Activated T-cell treated with anti-CD3 and anti-CD28 coated beads, Interleukin-2, amount 50 U/mL, for 24 hours (primary cell): ENCODE measurements around the gene DPYD.

Experiments
- DNase-seq: peaks from one replicate; pipeline ENCODE4 v3.0.0-alpha.2; 2020
- H3K27ac Mint-ChIP-seq: 2 replicates; pipeline ENCODE4 v1.8.0; 2020; ENCODE audit warnings: mild to moderate bottlenecking, mixed read lengths
- H3K27me3 Mint-ChIP-seq: 2 replicates; pipeline ENCODE4 v1.8.0; 2020; ENCODE audit warnings: mixed read lengths
- H3K36me3 Mint-ChIP-seq: 2 replicates; pipeline ENCODE4 v1.8.0; 2020; ENCODE audit warnings: low read depth, mixed read lengths
- H3K4me1 Mint-ChIP-seq: 2 replicates; pipeline ENCODE4 v1.8.0; 2020; ENCODE audit warnings: low read depth, mixed read lengths
- H3K4me3 Mint-ChIP-seq: 2 replicates; pipeline ENCODE4 v1.8.0; 2020; ENCODE audit warnings: mild to moderate bottlenecking, moderate library complexity, mixed read lengths
- H3K9me3 Mint-ChIP-seq: 2 replicates; pipeline ENCODE4 v1.8.0; 2020; ENCODE audit warnings: mixed read lengths

Gene DPYD

GRCh38 chr1:97164276-97164639, 756.6 kb downstream of the DPYD start:
- peaks cover 22% of the 10 kb centered on the region for H3K36me3 Mint-ChIP-seq
- H3K27ac Mint-ChIP-seq = no peak overlapping the region

GRCh38 chr1:97163591-97164275, 757.1 kb downstream of the DPYD start:
- H3K4me3 Mint-ChIP-seq = no peak overlapping the region
- no peaks in the 10 kb centered on the region for H3K4me1 Mint-ChIP-seq
- peaks cover 26% of the 10 kb centered on the region for H3K36me3 Mint-ChIP-seq
- no peak for DNase-seq
- H3K9me3 Mint-ChIP-seq = peaks cover 22% of the 10 kb centered on the region
- no peaks in the 10 kb centered on the region for H3K27me3 Mint-ChIP-seq
- H3K27ac Mint-ChIP-seq = no peak overlapping the region

More at GRCh38 chr1:97164276-97164639, 756.6 kb downstream of the DPYD start:
- Mint-ChIP-seq H3K4me3 (no peak overlapping the region), H3K4me1 (no peaks in the 10 kb centered on the region), H3K27me3 (no peaks in the 10 kb centered on the region), H3K9me3 (peaks cover 22% of the 10 kb centered on the region)
- DNase-seq = no peak

DNA sequence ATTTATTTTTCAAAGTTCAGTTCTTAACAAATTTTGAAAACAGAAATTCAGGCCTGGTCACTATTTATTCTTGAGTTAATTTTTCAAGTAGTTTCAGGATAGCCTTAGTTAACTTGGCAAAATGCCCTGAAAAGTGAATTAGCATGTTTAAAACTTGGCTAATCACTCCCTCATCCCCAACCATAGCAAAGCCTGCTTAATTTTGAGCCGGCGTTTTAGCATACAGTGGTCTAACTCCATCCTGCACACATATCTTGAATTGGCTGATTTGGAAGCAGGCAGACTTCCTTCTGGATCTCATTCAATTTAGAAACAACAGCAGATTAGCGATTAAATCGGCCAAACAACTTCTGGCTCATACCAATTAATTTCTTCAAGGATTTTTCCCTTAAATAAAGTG, 760.0 kb downstream of the DPYD start:
- DNase-seq = no peak
- Mint-ChIP-seq H3K4me3 (no peak overlapping the region), H3K36me3 (peaks cover 30% of the 10 kb centered on the region), H3K27ac (no peak overlapping the region), H3K4me1 (no peaks in the 10 kb centered on the region), H3K9me3 (peaks cover 23% of the 10 kb centered on the region), H3K27me3 (no peaks in the 10 kb centered on the region)

DNA sequence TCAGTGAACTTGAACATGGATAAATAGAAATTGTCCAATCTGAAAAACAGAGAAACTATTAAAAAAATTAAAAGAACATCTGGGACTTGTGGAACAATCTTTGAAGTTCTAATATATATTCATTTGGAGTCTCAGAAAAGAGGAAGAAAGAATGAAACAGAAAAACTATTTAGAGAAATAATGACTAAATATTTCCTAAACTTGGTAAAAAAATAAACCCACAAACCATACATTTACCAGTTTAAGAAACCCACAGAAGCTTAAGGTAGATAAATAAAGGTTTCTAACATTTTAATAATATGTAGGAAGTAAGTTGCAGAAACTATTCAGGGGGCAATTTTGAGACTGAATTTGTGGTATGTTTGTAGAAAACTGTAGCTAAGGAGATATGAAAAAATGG, 761.5 kb downstream of the DPYD start:
- H3K4me3 Mint-ChIP-seq = no peak overlapping the region
- peaks cover 15% of the 10 kb centered on the region for H3K9me3 Mint-ChIP-seq
- no peaks in the 10 kb centered on the region for H3K4me1 Mint-ChIP-seq
- no peaks in the 10 kb centered on the region for H3K27me3 Mint-ChIP-seq
- no peak overlapping the region for H3K27ac Mint-ChIP-seq
- H3K36me3 Mint-ChIP-seq = peaks cover 25% of the 10 kb centered on the region
- no peak for DNase-seq

GRCh38 chr1:97158691-97159096, 762.1 kb downstream of the DPYD start:
- Mint-ChIP-seq H3K9me3 (peaks cover 9% of the 10 kb centered on the region), H3K36me3 (peaks cover 25% of the 10 kb centered on the region), H3K4me3 (no peak overlapping the region), H3K27ac (no peak overlapping the region), H3K27me3 (no peaks in the 10 kb centered on the region), H3K4me1 (no peaks in the 10 kb centered on the region)
- DNase-seq = no peak

DNA sequence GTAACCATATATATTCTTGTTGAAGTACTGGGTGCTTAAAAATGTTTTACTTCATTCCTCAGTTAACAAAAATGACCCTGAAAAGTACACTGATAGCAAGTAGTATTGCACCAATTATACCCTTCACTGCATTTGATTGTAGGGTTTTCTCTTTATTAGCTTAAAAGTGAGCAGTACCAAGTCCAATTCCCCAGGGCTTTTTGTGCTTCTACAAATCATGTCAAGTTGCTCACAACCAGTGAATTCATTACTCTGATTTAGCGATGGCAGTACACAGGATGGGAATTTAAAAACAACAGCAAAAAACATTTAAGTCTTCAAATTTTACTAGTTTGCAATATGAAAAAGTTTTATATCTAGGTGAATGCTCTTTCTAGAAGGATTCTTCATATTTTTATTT, 762.8 kb downstream of the DPYD start:
- Mint-ChIP-seq H3K36me3 (peaks cover 24% of the 10 kb centered on the region), H3K27me3 (no peaks in the 10 kb centered on the region), H3K9me3 (peaks cover 3% of the 10 kb centered on the region), H3K4me3 (no peak overlapping the region), H3K27ac (no peak overlapping the region), H3K4me1 (no peaks in the 10 kb centered on the region)
- no peak for DNase-seq

GRCh38 chr1:97151651-97152050, 769.2 kb downstream of the DPYD start:
- no peaks in the 10 kb centered on the region for H3K9me3 Mint-ChIP-seq
- DNase-seq = no peak
- H3K4me3 Mint-ChIP-seq = no peak overlapping the region

DNA sequence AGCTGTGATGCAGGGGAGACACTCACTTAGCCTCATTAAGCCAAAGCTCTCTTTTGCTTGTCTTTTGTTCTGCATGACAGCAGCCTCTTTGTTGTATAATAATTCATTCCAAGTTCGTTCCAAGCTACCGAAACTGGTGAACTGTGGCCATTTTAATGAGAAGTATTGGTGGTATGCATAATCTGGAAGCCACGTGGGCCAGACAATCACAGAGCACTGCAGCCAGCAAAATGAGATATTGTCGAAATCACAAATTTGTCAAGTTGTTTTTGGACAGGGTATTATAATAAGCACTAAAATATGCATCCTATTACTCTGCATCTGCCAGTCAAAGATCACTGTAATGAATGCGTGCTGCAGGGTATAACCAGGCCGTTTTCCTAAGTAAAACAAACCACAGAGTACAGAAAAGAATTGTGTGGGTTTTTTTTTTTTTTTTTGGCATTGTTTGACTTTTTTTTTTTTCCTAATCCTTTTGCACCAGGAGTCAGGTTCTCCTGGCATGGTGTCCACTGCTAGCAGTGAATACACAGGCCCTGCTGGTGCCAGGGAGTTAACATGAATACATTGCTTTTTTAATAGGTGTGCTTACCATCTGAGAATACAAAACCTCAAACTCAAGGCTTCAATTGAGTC, 775.4 kb downstream of the DPYD start:
- H3K4me1 Mint-ChIP-seq = no peaks in the 10 kb centered on the region
- no peak overlapping the region for H3K27ac Mint-ChIP-seq
- H3K4me3 Mint-ChIP-seq = no peak overlapping the region
- H3K36me3 Mint-ChIP-seq = peaks cover 2% of the 10 kb centered on the region
- no peaks in the 10 kb centered on the region for H3K27me3 Mint-ChIP-seq
- no peak for DNase-seq
- H3K9me3 Mint-ChIP-seq = no peaks in the 10 kb centered on the region

More at GRCh38 chr1:97151651-97152050, 769.2 kb downstream of the DPYD start:
- Mint-ChIP-seq H3K4me1 (no peaks in the 10 kb centered on the region), H3K27me3 (no peaks in the 10 kb centered on the region), H3K27ac (no peak overlapping the region), H3K36me3 (peaks cover 20% of the 10 kb centered on the region)

- peaks cover 2% of the 10 kb centered on the region for H3K36me3 Mint-ChIP-seq
- H3K4me1 Mint-ChIP-seq = peaks cover under 1% of the 10 kb centered on the region
- no peak for DNase-seq
- H3K27me3 Mint-ChIP-seq = no peaks in the 10 kb centered on the region
- H3K4me3 Mint-ChIP-seq = no peak overlapping the region
- H3K27ac Mint-ChIP-seq = no peak overlapping the region
- no peaks in the 10 kb centered on the region for H3K9me3 Mint-ChIP-seq
Measured at GRCh38 chr1:97144527-97144926, 776.3 kb downstream of the DPYD start.

- Mint-ChIP-seq H3K4me3 (no peak overlapping the region), H3K27ac (no peak overlapping the region), H3K4me1 (peaks cover 3% of the 10 kb centered on the region), H3K9me3 (no peaks in the 10 kb centered on the region), H3K27me3 (no peaks in the 10 kb centered on the region), H3K36me3 (peaks cover 2% of the 10 kb centered on the region)
- DNase-seq = no peak
Measured at GRCh38 chr1:97143236-97143882, 777.5 kb downstream of the DPYD start.

DNA sequence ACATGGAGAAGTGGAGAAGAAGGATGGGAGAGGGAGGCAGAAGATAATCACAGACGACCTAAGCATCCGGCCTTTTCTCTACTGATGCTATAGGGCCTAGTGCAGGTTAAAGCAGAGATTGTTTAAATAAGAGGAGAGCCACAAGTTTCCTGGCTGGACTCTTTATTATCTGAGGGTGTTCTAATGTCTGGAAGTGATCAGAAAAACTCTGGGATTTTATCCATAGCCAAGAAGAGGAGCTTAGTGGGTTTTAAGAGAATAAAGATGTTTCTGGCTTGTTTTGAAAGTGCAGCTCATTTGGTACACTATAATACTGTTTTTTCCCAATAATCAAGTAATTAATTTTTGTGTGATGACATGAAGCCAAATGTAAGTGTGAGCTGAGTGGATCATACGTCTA, 780.2 kb downstream of the DPYD start:
- Mint-ChIP-seq H3K9me3 (no peaks in the 10 kb centered on the region), H3K4me3 (no peak overlapping the region), H3K4me1 (peaks cover 3% of the 10 kb centered on the region), H3K27ac (no peak overlapping the region), H3K27me3 (no peaks in the 10 kb centered on the region), H3K36me3 (no peaks in the 10 kb centered on the region)
- no peak for DNase-seq

DNA sequence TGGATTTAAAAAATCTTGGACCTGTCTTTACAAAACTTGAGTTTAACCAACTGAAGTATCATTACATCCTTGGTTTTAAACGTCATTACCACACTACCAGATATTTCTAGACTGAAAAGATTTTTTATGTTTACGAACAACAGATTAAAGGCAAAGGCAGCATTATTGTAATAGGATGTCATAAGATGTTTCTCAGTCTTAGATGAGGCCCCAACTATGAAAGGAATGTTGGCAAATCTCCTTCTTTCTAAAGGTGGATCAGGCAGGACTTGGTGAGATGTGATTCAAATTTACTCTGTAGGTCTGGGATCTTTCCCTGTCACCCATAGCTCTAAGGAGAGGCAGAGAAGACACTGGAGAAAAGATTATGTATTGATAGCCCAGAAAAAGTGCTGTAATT, 781.3 kb downstream of the DPYD start:
- Mint-ChIP-seq H3K27me3 (no peaks in the 10 kb centered on the region), H3K4me1 (peaks cover 3% of the 10 kb centered on the region), H3K9me3 (no peaks in the 10 kb centered on the region), H3K36me3 (no peaks in the 10 kb centered on the region), H3K27ac (no peak overlapping the region), H3K4me3 (no peak overlapping the region)
- DNase-seq = no peak

GRCh38 chr1:97138515-97139032, 782.3 kb downstream of the DPYD start:
- no peak for DNase-seq
- no peaks in the 10 kb centered on the region for H3K27me3 Mint-ChIP-seq
- no peaks in the 10 kb centered on the region for H3K36me3 Mint-ChIP-seq
- H3K27ac Mint-ChIP-seq = no peak overlapping the region
- no peak overlapping the region for H3K4me3 Mint-ChIP-seq
- H3K4me1 Mint-ChIP-seq = peaks cover 3% of the 10 kb centered on the region
- no peaks in the 10 kb centered on the region for H3K9me3 Mint-ChIP-seq

GRCh38 chr1:97137862-97138514, 782.8 kb downstream of the DPYD start:
- Mint-ChIP-seq H3K27ac (no peak overlapping the region), H3K27me3 (no peaks in the 10 kb centered on the region), H3K4me1 (peaks cover 3% of the 10 kb centered on the region), H3K36me3 (no peaks in the 10 kb centered on the region), H3K4me3 (no peak overlapping the region), H3K9me3 (no peaks in the 10 kb centered on the region)
- DNase-seq = no peak
